MCF 10A (cell line): Measurements from ENCODE around the gene DQX1. TPM values are rescaled to one million over a fixed set of nuclear protein-coding genes. Genes with fewer than 3 reads are reported as not detected.

ENCODE experiments used
- Bru-seq: library from RNA; stranded (reverse); fragments of 400-500 nt; gene quantifications from one replicate; lab custom pipeline; 2021; lab: Mats Ljungman, UMichigan
- BruChase-seq, 2 experiments: library from RNA; stranded (reverse); fragments of 400-500 nt; gene quantifications; one replicate each; lab custom pipeline; 2021; lab: Mats Ljungman, UMichigan
- BruUV-seq: library from RNA; stranded (reverse); fragments of 400-500 nt; replicated peaks from 2 replicates; lab custom pipeline; 2021; lab: Mats Ljungman, UMichigan
- CTCF ChIA-PET: fragments of 300-600 bp; sonication (Branson Sonifier 250); formaldehyde crosslinking; extraction: SDS; loops from one replicate; lab custom pipeline; 2021; ENCODE audit warnings: antibody characterized with exemption, inconsistent platforms; lab: Yijun Ruan, JAX
- POLR2A ChIA-PET: fragments of 300-600, 350-650 bp; sonication (Branson Sonifier 250); formaldehyde crosslinking; extraction: SDS; loops from one replicate; lab custom pipeline; 2020; ENCODE audit warnings: antibody characterized with exemption, inconsistent platforms; lab: Yijun Ruan, JAX
- DNase-seq: peaks from one replicate; pipeline ENCODE4 v3.0.0-alpha.2; 2018; ENCODE audit not compliant: unreplicated experiment
- H3K27ac Mint-ChIP-seq: one replicate; pipeline ENCODE4 v1.8.0; 2022; ENCODE audit warnings: mild to moderate bottlenecking, low read depth, mixed read lengths; ENCODE audit not compliant: unreplicated experiment
- H3K27me3 Mint-ChIP-seq: one replicate; pipeline ENCODE4 v1.8.0; 2022; ENCODE audit warnings: mixed read lengths; ENCODE audit not compliant: insufficient read depth, unreplicated experiment
- H3K36me3 Mint-ChIP-seq: one replicate; pipeline ENCODE4 v1.8.0; 2022; ENCODE audit warnings: mild to moderate bottlenecking, moderate library complexity, mixed read lengths; ENCODE audit not compliant: insufficient read depth, unreplicated experiment
- H3K4me1 Mint-ChIP-seq: one replicate; pipeline ENCODE4 v1.8.0; 2022; ENCODE audit warnings: mixed read lengths; ENCODE audit not compliant: insufficient read depth, unreplicated experiment
- H3K4me3 Mint-ChIP-seq: one replicate; pipeline ENCODE4 v1.8.0; 2022; ENCODE audit warnings: mild to moderate bottlenecking, moderate library complexity, mixed read lengths; ENCODE audit not compliant: unreplicated experiment
- H3K9me3 Mint-ChIP-seq: one replicate; pipeline ENCODE4 v1.8.0; 2022; ENCODE audit warnings: mixed read lengths; ENCODE audit not compliant: unreplicated experiment
- intact Hi-C: fragments of 100-400 bp; cut with micrococcal nuclease; formaldehyde crosslinking; loops from 2 replicates; pipeline ENCODE4 v1.14.1; 2022
- long read RNA-seq: library from polyadenylated mRNA; stranded (forward); transcript quantifications from one replicate; pipeline ENCODE4 v2.0.0, GENCODE V29; 2022
- total RNA-seq: library from RNA; stranded (reverse); gene quantifications from 2 replicates; pipeline ENCODE4 v1.2.3, GENCODE V29; 2022
- TF ChIP-seq, protein P1 (sequence below): fragments of 200-600 bp; IDR thresholded peaks from one replicate; pipeline ENCODE4 v1.8.0; 2022; ENCODE audit warnings: antibody characterized with exemption, mild to moderate bottlenecking; ENCODE audit not compliant: unreplicated experiment

The DQX1 gene, protein sequence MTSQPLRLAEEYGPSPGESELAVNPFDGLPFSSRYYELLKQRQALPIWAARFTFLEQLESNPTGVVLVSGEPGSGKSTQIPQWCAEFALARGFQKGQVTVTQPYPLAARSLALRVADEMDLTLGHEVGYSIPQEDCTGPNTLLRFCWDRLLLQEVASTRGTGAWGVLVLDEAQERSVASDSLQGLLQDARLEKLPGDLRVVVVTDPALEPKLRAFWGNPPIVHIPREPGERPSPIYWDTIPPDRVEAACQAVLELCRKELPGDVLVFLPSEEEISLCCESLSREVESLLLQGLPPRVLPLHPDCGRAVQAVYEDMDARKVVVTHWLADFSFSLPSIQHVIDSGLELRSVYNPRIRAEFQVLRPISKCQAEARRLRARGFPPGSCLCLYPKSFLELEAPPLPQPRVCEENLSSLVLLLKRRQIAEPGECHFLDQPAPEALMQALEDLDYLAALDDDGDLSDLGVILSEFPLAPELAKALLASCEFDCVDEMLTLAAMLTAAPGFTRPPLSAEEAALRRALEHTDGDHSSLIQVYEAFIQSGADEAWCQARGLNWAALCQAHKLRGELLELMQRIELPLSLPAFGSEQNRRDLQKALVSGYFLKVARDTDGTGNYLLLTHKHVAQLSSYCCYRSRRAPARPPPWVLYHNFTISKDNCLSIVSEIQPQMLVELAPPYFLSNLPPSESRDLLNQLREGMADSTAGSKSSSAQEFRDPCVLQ
- total RNA-seq: 4.3 and 4.7 TPM in 2 replicates
- Bru-seq, nascent RNA: percentile 47 among the genes with signal in this experiment
- percentile 50 among the genes with signal in this experiment for BruChase-seq, experiment 1, labeled RNA remaining after a 6-hour chase
- BruChase-seq, experiment 2, labeled RNA remaining after a 2-hour chase: percentile 48 among the genes with signal in this experiment
- long read RNA-seq, partial matches to known transcripts: 0 of 6 reads
- long read RNA-seq, other reads (novel, unspliced or antisense): 4 of 6 reads

DNA sequence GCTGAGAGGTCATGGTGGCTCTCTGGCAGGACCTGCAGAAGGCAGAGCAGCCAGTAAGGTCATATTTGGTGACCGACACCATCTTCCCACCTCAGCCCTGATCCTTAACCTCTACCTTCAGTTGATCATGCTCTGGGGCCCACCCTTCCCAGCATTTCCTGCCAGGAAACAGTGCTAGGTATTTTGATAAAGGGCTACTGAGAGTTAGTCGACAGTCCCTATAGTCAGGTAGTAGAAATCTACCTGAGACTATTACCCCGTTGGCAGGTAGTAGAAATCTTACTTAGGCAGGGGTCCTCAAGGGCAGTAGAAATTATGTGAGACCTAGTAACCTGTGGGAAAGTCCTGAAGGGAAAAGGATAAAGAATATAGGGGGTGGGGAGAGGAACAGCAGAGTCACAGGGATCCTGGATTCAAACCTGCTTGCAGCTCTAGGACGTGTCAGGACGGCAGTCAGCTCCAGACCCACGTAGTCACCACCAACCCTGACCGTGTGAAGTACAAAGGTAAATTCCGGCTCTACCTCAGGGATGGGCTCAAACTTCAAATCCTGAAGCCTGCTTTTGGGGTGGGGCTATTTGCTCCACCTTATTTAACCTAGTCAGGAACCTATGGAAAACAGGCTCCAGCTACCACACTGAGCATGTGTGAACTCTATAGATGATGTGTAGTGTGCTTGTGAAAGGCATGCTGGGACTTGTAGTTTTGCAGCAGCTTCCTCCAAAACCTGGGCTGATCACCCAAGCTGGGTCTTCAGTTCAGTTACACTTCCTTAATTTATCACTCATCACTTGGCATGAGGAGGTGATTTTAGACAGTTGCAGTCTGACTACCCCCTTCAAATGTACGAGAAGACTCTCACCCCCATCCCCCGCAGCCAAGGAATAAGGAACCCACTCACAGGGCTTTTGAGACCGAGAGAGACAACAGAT is at the start of gene DQX1:
DQX1 (minus strand) TSS at position 515 of the 932 bp plus-strand sequence; CDS start at position 13, 502 bp downstream.
- H3K4me1 Mint-ChIP-seq: peaks cover 29% of the 10 kb centered on the region
- H3K36me3 Mint-ChIP-seq: peaks cover 38% of the 10 kb centered on the region
- peak within 1 kb of the TSS; percentile 71 for H3K4me3 Mint-ChIP-seq
- peak within 1 kb of the TSS; percentile 91 for H3K27ac Mint-ChIP-seq
- BruUV-seq: no TSS peak
- no peaks in the 10 kb centered on the region for H3K9me3 Mint-ChIP-seq
- ChIA-PET CTCF (interaction anchor here (0.6 to 7.3 kb wide), 5 partner anchors 43 to 341 kb away, joined by 3 to 80 read pairs (median 3); partner anchors contain the start of genes CCDC142 and TTC31), POLR2A (interaction anchor here (0.7 to 8.1 kb wide), 8 partner anchors 13 to 86 kb away, joined by 3 to 135 read pairs (median 4); partner anchors contain the start of genes CCDC142, PCGF1, TTC31 and WBP1)
- peak; percentile 78 for DNase-seq
- intact Hi-C loops: no loop called here
- no peaks in the 10 kb centered on the region for H3K27me3 Mint-ChIP-seq
- TF ChIP-seq, protein P1, sequence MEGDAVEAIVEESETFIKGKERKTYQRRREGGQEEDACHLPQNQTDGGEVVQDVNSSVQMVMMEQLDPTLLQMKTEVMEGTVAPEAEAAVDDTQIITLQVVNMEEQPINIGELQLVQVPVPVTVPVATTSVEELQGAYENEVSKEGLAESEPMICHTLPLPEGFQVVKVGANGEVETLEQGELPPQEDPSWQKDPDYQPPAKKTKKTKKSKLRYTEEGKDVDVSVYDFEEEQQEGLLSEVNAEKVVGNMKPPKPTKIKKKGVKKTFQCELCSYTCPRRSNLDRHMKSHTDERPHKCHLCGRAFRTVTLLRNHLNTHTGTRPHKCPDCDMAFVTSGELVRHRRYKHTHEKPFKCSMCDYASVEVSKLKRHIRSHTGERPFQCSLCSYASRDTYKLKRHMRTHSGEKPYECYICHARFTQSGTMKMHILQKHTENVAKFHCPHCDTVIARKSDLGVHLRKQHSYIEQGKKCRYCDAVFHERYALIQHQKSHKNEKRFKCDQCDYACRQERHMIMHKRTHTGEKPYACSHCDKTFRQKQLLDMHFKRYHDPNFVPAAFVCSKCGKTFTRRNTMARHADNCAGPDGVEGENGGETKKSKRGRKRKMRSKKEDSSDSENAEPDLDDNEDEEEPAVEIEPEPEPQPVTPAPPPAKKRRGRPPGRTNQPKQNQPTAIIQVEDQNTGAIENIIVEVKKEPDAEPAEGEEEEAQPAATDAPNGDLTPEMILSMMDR: no peak

- Mint-ChIP-seq H3K27me3 (no peaks in the 10 kb centered on the region), H3K9me3 (no peaks in the 10 kb centered on the region), H3K27ac (no peak overlapping the region), H3K4me1 (peaks cover 18% of the 10 kb centered on the region), H3K36me3 (no peaks in the 10 kb centered on the region), H3K4me3 (no peak overlapping the region)
- ChIA-PET POLR2A (interaction anchor here (0.7 to 1.8 kb wide), 3 partner anchors 11 to 117 kb away, joined by 4 to 6 read pairs (median 5); partner anchors contain the start of gene WBP1), CTCF (interaction anchor here (0.5 to 15.5 kb wide), 6 partner anchors 11 to 831 kb away, joined by 3 to 203 read pairs (median 10); partner anchors contain the start of genes CCDC142, HTRA2 and TTC31)
- no peak for DNase-seq
- intact Hi-C loops: no loop called here
- TF ChIP-seq, protein P1: no peak
- BruUV-seq: no TSS peak
Observed at GRCh38 chr2:74575320-74575719, 49.3 kb upstream of the DQX1 start.

- peaks cover 18% of the 10 kb centered on the region for H3K4me1 Mint-ChIP-seq
- no peaks in the 10 kb centered on the region for H3K9me3 Mint-ChIP-seq
- intact Hi-C loops: no loop called here
- no peaks in the 10 kb centered on the region for H3K27me3 Mint-ChIP-seq
- TF ChIP-seq, protein P1: no peak
- peak; percentile 71 for DNase-seq
- H3K4me3 Mint-ChIP-seq: peak overlapping the region; percentile 48
- ChIA-PET CTCF (interaction anchor here (0.6 to 15.5 kb wide), 4 partner anchors 13 to 182 kb away, joined by 3 to 203 read pairs (median 14); partner anchors contain the start of genes CCDC142 and TTC31), POLR2A (interaction anchor here (0.9 to 1.7 kb wide), 5 partner anchors 8 to 116 kb away, joined by 3 to 5 read pairs (median 4); partner anchors contain the start of genes DQX1 and WBP1)
- no peaks in the 10 kb centered on the region for H3K36me3 Mint-ChIP-seq
- BruUV-seq: no TSS peak
- H3K27ac Mint-ChIP-seq: peak overlapping the region; percentile 71
Observed at GRCh38 chr2:74573747-74574562, 47.9 kb upstream of the DQX1 start.
